Transverse colon (tissue), 4 donors: ENCODE results near the gene SPPL2C. TPM values are rescaled to one million over a fixed set of nuclear protein-coding genes. Genes with fewer than 3 reads are reported as not detected.

Experiments
- DNase-seq: peaks from one replicate; pipeline ENCODE4 v3.0.0-alpha.2; 2019
- H3K27ac ChIP-seq, 4 donors: fragments of 200-600 bp; sonication (generic); 2 replicates each; pipeline ENCODE4 v1.5.1; 2016 to 2018; ENCODE audit warnings: inconsistent platforms in 4 of 4
- H3K27me3 ChIP-seq: fragments of 200-600 bp; sonication (generic); 2 replicates; pipeline ENCODE4 v1.5.1; 2017; ENCODE audit warnings: inconsistent platforms
- H3K36me3 ChIP-seq, 4 donors: fragments of 200-600 bp; sonication (generic); 2 replicates each; pipeline ENCODE4 v1.5.1; 2017 to 2019; ENCODE audit warnings: inconsistent platforms in 4 of 4
- H3K4me1 ChIP-seq, 4 donors: fragments of 200-600 bp; sonication (generic); 2 replicates each; pipeline ENCODE4 v1.5.1; 2017 to 2020; ENCODE audit warnings: inconsistent platforms in 4 of 4
- H3K4me3 ChIP-seq, 4 donors: fragments of 200-600 bp; sonication (generic); 1 replicate in 1 of 4; 2 replicates in 3 of 4; pipeline versions ENCODE4 v1.5.1 to v1.6.1; 2017 to 2019; ENCODE audit warnings: inconsistent platforms in 4 of 4
- H3K9me3 ChIP-seq, 2 donors: fragments of 200-600 bp; sonication (generic); 2 replicates each; pipeline ENCODE4 v1.5.1; 2017 to 2019; ENCODE audit warnings: inconsistent platforms in 2 of 2
- EP300 ChIP-seq: sonication (generic); formaldehyde crosslinking; IDR thresholded peaks from one replicate; pipeline ENCODE4 v1.6.1; 2017; ENCODE audit warnings: antibody characterized with exemption, low read depth
- POLR2A ChIP-seq: fragments of 450-650 bp; IDR thresholded peaks from one replicate; pipeline ENCODE4 v1.6.1; 2016; ENCODE audit warnings: antibody characterized with exemption, mild to moderate bottlenecking, moderate library complexity
- POLR2AphosphoS5 ChIP-seq, 3 donors: sonication (generic); formaldehyde crosslinking; IDR thresholded peaks; one replicate each; pipeline ENCODE4 v1.6.1; 2016; ENCODE audit warnings: antibody characterized with exemption in 3 of 3
- WGBS, 2 donors: methylation state at CpG; one replicate each; pipeline ENCODE4 v1.1.5; 2018; ENCODE audit warnings: low coverage in 1 of 2; 5-methylcytosine and 5-hydroxymethylcytosine counted together
- in situ Hi-C, 4 donors: fragments of 200-750 bp; cut with MboI; loops; one replicate each; pipeline versions ENCODE4 v1.15.0 to v1.15.1; 2017; ENCODE audit warnings: low sequenced_read_pairs in 3 of 4, low pct_ligation_motif_present in 1 of 4, low pct_unique_long_range_greater_than_20kb in 1 of 4
- intact Hi-C: fragments of 100-400 bp; cut with DNase I; formaldehyde crosslinking; loops from one replicate; pipeline ENCODE4 v1.15.1; 2023; ENCODE audit warnings: low total_unique reads
- total RNA-seq, 4 donors: library from RNA; depleted of rRNA; stranded (reverse); fragments of >200 nt; gene quantifications; one replicate each; pipeline ENCODE4 v1.1.0, GENCODE V29; 2016
- TF ChIP-seq, protein P1 (sequence below), 5 experiments: fragments of 200-600 bp in 3 of 5; fragments of 450-650 bp in 2 of 5; sonication (generic) in 3 of 5; IDR thresholded peaks; 1 replicate in 2 of 5; 2 replicates in 3 of 5; pipeline ENCODE4 v1.5.1; 2016 to 2017; ENCODE audit warnings: antibody characterized with exemption in 5 of 5, inconsistent platforms in 3 of 5, mild to moderate bottlenecking in 2 of 5, moderate library complexity in 1 of 5

SPPL2C gene
- total RNA-seq, 4 donors from 2014 or later: not detected

GRCh38 chr17:45821147-45821546 lies 23.5 kb upstream of the SPPL2C start:
- no peaks in the 10 kb centered on the region for H3K4me1 ChIP-seq
- peaks cover 8% of the 10 kb centered on the region for H3K27me3 ChIP-seq
- H3K27ac ChIP-seq: no peak overlapping the region
- H3K36me3 ChIP-seq: no peaks in the 10 kb centered on the region
- 87% methylated on average over 9 of the region's 9 CpGs; no CpG with 5 or more reads in 1 of the 2 donors for WGBS, 2 donors
- no peak for TF ChIP-seq EP300
- no peak for TF ChIP-seq POLR2AphosphoS5 (IDR thresholded peaks at IDR 0.05)
- in situ Hi-C loops: loop anchor here in 1 of 4 donors (10.0 kb wide), 1 partner anchor 186 kb away; no protein-coding TSS in a partner anchor
- no peak overlapping the region for H3K4me3 ChIP-seq
- no peaks in the 10 kb centered on the region for H3K9me3 ChIP-seq
- intact Hi-C loops: no loop called here
- DNase-seq: no peak

DNA sequence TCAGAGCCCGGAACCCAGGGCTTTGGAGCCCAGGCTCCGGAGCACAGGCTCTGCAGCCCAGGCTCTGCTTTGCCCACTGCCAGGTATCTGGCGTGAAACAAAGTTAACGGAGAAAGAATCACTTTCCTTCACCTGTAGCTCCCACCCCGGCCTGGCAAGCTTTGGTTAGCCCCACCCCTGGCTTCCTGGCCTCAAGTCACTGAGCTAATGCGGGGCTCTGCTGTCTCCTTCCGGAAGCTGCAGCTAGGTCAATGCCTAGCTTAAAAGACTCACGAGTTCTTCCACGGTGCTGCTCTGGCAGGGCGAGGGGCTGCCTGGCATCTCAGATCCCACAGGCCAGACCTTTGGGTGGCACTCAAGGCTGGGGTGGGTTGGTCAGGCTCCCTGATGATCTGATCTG lies 21.1 kb upstream of the SPPL2C start:
- intact Hi-C loops (no loop called here), in situ Hi-C loops (loop anchor here in 1 of 4 donors (10.0 kb wide), 1 partner anchor 189 kb away; no protein-coding TSS in a partner anchor)
- Histone ChIP-seq H3K4me3 (no peak overlapping the region), H3K4me1 (no peaks in the 10 kb centered on the region), H3K36me3 (no peaks in the 10 kb centered on the region), H3K9me3 (no peaks in the 10 kb centered on the region), H3K27me3 (peaks cover 8% of the 10 kb centered on the region), H3K27ac (no peak overlapping the region)
- DNase-seq: no peak
- TF ChIP-seq, protein P1, sequence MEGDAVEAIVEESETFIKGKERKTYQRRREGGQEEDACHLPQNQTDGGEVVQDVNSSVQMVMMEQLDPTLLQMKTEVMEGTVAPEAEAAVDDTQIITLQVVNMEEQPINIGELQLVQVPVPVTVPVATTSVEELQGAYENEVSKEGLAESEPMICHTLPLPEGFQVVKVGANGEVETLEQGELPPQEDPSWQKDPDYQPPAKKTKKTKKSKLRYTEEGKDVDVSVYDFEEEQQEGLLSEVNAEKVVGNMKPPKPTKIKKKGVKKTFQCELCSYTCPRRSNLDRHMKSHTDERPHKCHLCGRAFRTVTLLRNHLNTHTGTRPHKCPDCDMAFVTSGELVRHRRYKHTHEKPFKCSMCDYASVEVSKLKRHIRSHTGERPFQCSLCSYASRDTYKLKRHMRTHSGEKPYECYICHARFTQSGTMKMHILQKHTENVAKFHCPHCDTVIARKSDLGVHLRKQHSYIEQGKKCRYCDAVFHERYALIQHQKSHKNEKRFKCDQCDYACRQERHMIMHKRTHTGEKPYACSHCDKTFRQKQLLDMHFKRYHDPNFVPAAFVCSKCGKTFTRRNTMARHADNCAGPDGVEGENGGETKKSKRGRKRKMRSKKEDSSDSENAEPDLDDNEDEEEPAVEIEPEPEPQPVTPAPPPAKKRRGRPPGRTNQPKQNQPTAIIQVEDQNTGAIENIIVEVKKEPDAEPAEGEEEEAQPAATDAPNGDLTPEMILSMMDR (IDR thresholded peaks at IDR 0.05): no peak
- TF ChIP-seq EP300: no peak
- no peak for TF ChIP-seq POLR2AphosphoS5 (IDR thresholded peaks at IDR 0.05)
- no peak for TF ChIP-seq POLR2A
- 79% methylated on average over 10 of the region's 10 CpGs; no CpG with 5 or more reads in 1 of the 2 donors for WGBS, 2 donors

GRCh38 chr17:45824475-45824874 lies 20.2 kb upstream of the SPPL2C start:
- 76% methylated on average over 7 of the region's 7 CpGs; no CpG with 5 or more reads in 1 of the 2 donors for WGBS, 2 donors
- no peak overlapping the region for H3K27ac ChIP-seq
- H3K36me3 ChIP-seq: no peaks in the 10 kb centered on the region
- H3K9me3 ChIP-seq: no peaks in the 10 kb centered on the region
- no peak overlapping the region for H3K4me3 ChIP-seq
- in situ Hi-C loops (loop anchor here in 1 of 4 donors (10.0 kb wide), 1 partner anchor 190 kb away; no protein-coding TSS in a partner anchor), intact Hi-C loops (no loop called here)
- TF ChIP-seq, protein P1 (IDR thresholded peaks at IDR 0.05): no peak
- TF ChIP-seq POLR2AphosphoS5 (IDR thresholded peaks at IDR 0.05) (no peak), EP300 (no peak), POLR2A (no peak)
- DNase-seq: no peak
- peaks cover 8% of the 10 kb centered on the region for H3K27me3 ChIP-seq
- no peaks in the 10 kb centered on the region for H3K4me1 ChIP-seq

DNA sequence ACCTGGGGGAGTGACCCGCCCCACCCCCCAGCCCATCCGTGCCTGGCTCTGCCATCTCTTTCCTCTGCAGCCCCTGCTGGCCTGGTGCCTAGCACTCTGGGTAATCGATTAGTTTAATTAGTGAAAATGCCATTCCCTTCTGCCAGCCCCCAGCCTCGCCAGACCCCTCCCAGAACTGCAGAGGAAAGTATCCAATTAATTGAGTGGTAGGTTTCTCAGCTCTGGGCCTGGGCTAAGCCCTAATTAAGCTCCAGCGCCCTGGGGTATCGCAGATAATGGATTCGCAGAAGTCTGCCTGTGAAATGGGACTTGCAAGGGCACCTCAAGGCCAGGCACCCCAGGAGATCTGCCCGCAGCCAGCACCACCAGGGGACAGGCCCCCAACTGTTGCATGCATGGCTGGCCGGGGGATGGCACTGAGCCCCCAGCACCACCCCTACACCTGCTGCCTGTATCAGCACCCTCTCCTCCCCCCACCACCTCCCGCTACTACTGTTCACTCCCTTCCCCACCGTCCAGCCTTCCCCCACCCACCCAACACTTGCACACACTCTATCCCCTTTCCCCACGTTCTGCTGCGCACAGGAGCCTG lies 19.7 kb upstream of the SPPL2C start:
- Histone ChIP-seq H3K27me3 (peaks cover 8% of the 10 kb centered on the region), H3K4me3 (no peak overlapping the region), H3K36me3 (no peaks in the 10 kb centered on the region), H3K27ac (no peak overlapping the region), H3K4me1 (no peaks in the 10 kb centered on the region), H3K9me3 (no peaks in the 10 kb centered on the region)
- in situ Hi-C loops (loop anchor here in 2 of 4 donors (5.0 to 10.0 kb wide), 2 partner anchors 183 to 190 kb away; no protein-coding TSS in a partner anchor), intact Hi-C loops (no loop called here)
- DNase-seq: no peak
- WGBS, 2 donors: 64 to 85% methylated on average over 4 to 13 of the region's 13 CpGs
- no peak for TF ChIP-seq POLR2A

DNA sequence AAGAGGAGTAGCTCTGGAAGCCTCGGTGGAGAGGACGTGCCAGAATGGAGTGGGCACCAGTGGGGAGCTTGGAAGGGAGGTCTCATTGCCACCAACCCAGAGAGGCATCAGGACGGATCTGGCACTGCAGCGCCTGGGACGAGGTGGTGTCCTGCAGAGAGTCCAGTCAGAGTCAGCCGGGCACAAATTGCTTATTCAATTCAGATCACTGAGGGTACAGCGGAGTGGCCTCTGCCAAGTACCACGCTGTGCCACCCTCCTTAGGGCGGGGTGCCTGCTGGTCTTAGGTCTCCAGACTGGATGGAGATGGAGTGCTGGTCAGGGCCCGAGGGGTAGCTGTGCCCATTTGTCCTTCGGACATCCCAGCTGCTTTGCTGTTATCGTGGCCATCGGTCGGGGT lies 18.9 kb upstream of the SPPL2C start:
- no peaks in the 10 kb centered on the region for H3K9me3 ChIP-seq
- no peak for TF ChIP-seq POLR2A
- TF ChIP-seq, protein P1 (IDR thresholded peaks at IDR 0.05): no peak
- H3K36me3 ChIP-seq: no peaks in the 10 kb centered on the region
- H3K27me3 ChIP-seq: peaks cover 8% of the 10 kb centered on the region
- H3K4me3 ChIP-seq: no peak overlapping the region
- no peaks in the 10 kb centered on the region for H3K4me1 ChIP-seq
- intact Hi-C loops: no loop called here
- WGBS, 2 donors: 87% methylated on average over 14 of the region's 14 CpGs; no CpG with 5 or more reads in 1 of the 2 donors
- in situ Hi-C loops: loop anchor here in 2 of 4 donors (5.0 to 10.0 kb wide), 2 partner anchors 183 to 191 kb away; no protein-coding TSS in a partner anchor
- H3K27ac ChIP-seq: no peak overlapping the region
- DNase-seq: no peak
